AML-193 (cell line): ENCODE measurements around the gene NDC1.
"Not testable (repeated sequence)": the region's sequence is repeated elsewhere in the genome, so short reads cannot be mapped to it uniquely, and the experiment has no call there.

Experiments
- DNase-seq, 2 experiments: peaks; one replicate each; lab custom pipeline; 2025; lab: John Stamatoyannopoulos, UW

Gene NDC1

DNA sequence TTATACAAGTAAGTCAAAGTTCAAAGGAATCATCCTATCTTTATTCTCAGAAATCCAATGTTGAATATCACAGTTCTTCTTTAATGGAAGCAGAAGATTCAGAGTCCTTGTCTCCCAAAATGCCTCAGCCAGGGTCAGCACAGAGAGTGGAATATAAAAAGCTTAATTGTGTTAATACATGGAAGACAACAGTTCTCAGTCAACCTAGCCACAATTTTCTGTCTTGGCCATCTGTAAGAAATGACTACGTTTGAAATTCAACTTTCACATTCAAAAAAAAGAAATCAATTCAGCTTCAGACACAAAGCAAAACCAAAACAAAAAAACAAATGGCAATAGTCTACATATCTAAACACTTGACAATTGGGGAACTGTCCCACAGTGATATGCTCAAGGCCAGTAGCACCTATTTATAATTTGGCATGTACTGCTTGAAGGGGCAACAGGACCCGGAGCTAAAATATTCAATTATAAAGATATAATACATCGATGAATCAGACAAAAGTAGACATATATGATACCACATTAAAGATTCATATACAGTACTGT lies 71.8 kb downstream of the NDC1 start:
- DNase-seq: no peak

- DNase-seq: no peak
Observed at GRCh38 chr1:53765657-53766056, 72.4 kb downstream of the NDC1 start.

DNA sequence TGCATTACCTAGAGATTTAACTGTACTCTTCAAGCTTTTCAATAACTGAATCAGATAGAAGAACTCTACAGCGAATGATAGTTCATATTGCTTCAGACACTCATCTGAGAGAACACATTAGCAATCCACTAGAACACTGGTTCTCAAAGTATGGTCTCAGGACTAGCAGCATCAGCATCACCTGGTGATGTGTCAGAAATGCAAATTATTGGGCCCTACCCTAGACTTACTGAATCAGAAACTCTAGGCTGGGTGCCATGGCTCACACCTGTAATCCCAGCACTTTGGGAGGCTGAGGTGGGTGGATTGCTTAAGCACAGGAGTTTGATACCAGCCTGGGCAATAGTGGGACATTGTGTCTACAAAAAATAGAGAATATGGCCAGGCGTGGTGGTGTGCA lies 74.2 kb downstream of the NDC1 start:
- DNase-seq: no peak

- DNase-seq: no peak
Observed at GRCh38 chr1:53763461-53763860, 74.6 kb downstream of the NDC1 start.

GRCh38 chr1:53760497-53760896 lies 77.6 kb downstream of the NDC1 start:
- not testable (repeated sequence) for DNase-seq

DNA sequence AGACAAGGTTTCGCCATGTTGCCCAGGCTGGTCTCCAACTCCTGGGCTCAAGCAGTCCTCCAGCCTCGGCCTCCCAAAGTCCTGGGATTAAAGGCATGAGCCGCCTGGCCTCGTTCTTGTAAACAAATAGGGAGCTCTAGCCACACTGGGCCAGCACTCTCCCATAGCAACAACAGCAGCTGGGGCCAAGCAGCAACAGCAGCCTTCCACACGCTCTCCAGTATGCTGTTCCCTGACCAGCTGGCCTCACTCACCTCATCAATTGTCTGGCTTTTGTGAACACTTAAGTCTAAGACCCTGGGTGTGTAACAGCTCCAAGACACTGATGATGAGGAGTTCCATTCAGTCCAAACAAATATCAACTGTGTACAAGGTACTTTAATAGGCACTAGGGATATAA lies 82.2 kb downstream of the NDC1 start:
- no peak for DNase-seq

DNA sequence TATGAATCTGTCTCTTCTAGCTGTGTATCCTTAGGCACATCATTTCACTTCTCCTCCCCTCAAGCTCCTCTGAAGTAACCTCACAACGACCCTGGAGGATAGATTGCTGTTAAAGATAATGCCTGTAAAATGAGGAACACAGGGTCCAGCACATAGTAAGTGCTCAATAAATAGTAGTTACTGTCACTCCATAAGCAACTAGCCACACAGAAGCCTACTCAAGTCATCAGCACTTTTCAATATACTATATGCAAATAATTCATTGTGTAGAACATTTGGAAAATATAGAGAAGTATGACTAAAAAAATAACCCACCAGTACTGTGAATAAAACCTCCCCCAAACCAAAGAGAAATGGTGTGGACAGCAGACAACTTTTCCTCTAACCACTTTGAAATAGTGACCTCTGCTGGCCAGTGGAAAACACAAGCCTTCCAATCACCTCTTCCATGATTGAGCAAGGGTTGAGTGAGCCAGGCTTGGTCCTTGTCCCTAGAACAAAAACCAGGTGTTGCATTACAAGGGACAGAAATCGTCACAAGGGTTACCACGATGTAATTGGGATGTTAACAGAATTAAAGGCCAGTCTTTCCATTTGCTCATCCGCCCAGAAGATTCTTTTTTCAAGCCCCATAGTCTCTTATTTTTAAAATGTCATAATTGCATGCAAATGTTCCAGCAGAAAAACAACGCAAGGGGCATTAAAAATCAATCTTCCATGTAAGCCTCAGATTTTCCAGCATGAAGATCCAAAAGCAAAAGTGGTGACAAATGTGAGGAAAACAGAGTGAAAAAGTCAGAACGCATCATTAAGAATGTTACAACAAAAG lies 83.4 kb downstream of the NDC1 start:
- DNase-seq: peak; percentile 27 to 42

DNA sequence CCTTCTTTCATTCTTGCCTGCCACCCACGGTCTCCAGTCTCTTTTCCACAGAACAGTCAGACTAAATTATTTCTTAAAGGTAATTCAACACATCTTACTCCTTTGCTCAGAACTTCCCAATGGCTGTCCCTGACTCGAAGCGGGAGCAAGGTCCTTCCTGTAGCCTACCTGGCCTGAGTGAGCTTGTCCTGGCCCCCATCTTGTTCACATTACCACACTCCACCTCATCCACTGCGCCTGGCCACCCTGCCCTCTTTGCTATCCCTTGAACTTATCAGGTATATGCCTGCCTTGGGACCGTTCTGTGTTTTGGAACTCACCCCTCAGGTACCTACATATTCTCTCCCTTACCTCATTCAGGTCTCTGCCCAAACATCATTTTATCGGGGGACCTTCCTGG lies 85.8 kb downstream of the NDC1 start:
- no peak for DNase-seq

GRCh38 chr1:53747841-53748240 lies 90.3 kb downstream of the NDC1 start:
- DNase-seq: no peak

GRCh38 chr1:53740621-53741105 lies 97.4 kb downstream of the NDC1 start:
- no peak for DNase-seq

DNA sequence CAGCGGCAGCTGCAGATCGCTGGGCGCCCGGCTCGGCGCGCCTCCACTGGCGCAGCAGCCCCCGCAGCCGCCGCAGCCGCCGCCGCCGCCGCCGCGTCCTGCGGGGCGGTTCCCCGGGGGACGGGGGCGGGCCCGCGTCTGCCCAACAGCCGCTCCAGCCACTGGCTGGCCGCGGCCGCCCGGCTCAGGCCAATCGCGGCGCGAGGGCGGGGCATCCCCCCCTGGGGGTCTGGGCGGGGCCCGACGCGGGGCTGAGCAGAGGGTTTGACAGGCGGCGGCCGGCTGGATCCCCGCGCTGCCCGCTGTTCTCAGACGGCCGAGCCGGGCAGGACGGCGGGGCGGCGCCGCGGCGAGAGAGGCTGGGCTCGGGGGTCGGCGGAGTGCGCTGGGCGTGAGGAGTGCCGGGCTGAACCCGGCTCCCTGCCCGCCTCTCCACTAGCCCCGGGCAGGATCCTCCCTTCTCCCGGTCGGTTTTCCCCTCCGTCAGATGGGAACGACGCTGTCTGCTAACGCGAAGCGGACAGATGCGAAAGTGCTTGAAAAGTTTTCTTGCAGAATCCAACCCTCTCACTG lies 98.9 kb downstream of the NDC1 start, which contains the start of gene GLIS1:
TSS of gene GLIS1 (minus strand) at position 56 of the 573 bp plus-strand sequence. CDS start 1,100 bp downstream, outside the sequence.
- DNase-seq: peak; percentile 32

DNA sequence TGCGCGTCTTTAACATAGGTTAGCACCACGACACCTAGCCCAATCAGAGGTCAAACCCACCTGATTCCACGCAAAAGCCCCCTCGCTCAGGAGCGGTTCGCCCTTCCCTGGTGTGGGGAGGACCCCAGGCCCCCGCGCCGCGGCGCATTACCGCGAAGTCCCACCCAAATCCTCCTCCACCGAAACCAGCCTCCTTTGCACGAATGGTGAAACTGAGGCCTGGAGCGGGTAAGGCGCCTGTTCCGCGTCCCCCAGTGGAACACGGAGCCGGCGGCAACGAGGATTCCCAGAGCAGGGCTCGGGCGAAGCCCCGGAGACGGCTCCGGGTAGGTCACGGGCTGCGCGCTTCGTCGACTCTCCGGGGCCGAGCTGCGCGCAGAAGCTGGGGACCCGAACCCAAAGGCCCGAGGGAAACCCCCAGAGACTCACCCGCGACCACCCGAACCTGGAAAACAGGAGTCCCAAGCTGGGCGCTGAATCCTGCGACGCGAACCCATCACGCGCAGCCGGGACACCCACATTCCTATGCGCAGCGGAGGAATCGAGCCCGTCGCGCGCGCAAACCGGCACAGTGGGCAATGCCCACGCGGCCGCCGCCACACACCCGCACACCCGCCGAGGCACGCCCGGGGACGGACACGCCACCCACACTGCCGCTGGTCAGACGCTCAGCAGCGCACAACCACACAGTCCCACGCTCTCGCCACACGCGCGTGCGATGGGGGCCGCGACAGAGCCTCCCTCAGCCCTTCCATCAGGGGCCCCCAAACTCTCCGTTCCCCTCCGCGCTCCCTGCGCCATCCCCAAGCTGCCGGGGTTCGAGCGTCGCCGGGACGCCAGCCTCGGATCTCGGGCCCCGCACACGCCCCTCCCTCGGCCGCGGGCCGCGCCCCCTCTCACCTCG lies 99.6 kb downstream of the NDC1 start:
- DNase-seq: no peak

GRCh38 chr1:53737648-53738204 lies 100.4 kb downstream of the NDC1 start:
- no peak for DNase-seq

DNA sequence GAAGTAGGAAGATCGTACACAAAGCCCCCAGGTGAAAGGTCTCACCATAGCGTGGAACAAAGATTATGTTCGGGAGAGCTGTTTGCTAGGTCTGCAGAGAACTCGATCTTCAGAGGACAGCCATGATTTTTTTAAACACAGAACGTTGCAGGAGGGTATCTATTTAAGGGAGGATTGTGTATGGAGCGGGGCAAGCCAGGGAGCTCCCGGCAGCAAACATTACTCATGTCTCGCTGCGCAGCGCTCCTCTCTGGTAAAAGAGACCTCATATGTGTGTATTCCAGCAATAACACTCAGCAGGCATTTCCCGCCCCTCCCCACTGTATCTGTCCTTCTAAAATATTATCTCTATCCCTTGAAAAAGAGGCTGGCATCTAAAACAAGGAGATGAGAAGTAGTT lies 101.8 kb downstream of the NDC1 start:
- no peak for DNase-seq

GRCh38 chr1:53735681-53736080 lies 102.4 kb downstream of the NDC1 start:
- DNase-seq: no peak

DNA sequence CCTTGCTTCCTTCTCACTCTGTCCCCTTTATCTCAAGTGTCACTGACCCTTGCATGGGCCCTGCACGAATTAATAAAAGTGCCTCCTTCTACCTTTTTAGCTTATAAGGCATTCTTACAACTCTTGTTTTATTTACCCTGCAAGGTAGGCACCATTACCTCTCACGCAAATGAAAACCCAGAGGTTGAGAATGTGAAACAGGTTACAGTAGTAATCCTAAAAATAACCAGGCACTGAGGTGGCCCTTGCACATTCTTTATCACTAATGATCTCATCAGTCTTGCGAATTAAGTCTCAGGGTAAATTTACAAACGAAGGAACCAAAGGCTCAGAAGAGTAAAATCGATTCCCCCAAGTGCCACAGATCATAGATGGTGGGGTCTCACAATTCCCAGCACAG lies 102.8 kb downstream of the NDC1 start:
- DNase-seq: no peak

DNA sequence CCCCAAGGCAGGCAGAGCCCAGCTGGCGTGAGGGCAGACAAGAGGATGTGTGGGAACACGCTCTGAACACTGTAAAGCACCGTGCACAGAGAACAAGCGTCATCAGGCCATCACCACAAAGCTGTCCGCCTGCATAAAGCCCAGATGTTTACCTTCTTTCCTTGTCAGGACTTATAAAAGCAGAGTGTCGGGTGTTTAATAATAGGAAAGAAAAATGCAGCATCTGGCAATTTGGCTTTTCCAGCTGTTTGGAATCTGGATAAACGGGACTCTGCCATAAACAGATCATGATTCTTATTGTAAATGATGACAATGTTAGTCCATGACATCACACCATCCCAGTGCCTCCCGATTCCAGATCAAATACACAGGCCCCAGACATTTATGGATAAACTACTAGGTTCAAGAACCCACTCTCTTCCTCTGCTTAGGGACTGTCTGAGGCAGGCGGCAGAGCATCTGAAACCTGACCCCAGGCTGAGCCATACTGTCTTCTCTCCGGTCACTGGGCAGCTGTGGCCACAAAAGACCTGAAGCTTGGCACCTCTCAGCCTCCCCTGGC lies 103.4 kb downstream of the NDC1 start:
- no peak for DNase-seq

DNA sequence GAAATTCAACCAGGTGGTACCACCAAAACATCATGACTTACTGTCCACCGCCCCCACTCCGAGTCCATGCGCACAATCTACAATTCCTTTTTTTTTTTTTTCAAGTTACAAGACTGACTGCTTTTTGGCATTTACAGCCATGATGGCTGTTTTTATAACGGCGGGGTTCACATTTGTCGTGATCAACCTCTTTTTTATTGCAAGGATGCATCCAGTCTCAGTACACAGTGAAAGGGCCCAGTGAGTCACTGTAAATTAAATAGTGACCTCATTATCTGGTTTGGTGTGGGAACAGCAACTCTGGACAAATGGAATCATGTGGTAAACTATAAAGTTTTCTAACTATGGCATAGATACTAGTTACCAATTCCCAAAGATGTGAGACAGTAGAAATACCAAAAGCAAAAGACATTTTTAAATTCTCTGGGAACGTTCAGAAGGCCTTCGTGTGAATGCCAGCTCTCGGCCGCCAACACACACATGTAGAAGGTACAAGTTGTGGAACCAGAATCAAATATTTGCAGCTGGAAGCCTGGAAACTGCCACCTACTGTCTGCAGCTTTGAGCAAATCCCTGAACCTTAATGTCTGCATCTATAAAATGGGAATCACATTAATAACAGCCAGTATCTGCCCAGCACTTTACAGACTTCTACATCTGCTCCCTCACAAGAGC lies 104.0 kb downstream of the NDC1 start:
- no peak for DNase-seq

DNA sequence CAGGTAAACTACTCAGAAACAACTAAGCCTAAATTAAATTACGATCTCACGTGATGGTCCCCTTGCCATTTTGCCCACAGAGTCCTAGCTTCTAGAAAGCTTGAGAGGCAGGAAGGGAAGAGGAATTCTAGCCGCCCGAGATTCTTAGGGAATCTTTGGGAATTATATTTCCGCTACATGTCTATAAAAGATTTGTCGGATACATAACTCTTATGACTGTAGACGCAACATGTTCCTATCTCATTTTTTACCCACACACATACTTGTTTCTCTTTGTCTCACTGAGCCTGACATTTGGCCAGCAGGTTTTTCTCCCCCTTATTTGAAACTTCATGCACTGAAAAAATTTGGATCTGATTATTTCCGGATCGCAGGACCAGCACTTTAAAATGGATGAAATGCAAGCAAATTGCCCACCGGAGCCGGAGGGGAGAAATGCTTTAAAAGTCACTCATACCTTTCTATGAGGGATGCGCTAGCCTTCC lies 104.6 kb downstream of the NDC1 start:
- no peak for DNase-seq

DNA sequence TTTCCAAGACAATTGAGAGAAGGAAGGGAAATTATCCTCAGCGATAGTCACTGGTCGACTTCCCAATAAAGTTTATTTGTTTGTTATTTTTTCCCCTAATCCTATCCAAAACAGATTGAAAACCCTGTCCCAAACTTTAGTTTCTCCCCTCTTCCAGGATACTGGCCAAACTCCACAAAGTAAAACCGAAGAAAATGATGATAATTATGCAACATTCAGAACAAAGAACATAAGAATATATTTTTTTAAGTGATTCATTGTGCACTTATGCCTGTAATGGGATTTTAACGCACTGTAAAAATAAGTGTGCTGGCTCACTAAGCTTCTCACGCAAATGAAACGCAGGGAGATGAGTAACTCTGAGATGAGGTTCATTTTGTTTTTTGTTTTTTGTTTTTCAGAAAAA lies 105.2 kb downstream of the NDC1 start:
- DNase-seq: no peak

DNA sequence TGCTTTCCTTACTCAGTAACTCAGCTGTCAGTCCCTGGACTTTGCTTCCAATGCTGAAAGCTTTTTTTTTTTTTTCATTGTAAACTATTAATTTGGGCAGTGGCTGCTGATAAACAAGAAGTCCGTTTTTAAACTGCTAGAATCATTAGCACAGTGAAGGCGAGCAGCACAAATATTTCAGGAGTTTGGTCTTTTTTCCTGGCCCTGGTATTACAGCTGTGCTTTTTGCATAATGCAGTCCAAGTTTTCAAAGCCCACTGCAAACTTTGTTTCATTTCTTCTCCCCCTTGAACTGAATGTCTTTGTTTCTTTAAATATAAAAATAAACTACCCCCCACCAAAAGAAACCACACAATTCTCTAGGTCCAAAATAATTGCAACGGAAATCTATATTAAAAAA lies 105.7 kb downstream of the NDC1 start:
- DNase-seq: no peak
